ENCODE results near the gene PHACTR3. TPM values are rescaled to one million over a fixed set of nuclear protein-coding genes. Genes with fewer than 3 reads are reported as not detected.

Gene PHACTR3
- total RNA-seq, 4 donors from 2014 or later: 1.4 to 7.2 (median 4.3) TPM

DNA sequence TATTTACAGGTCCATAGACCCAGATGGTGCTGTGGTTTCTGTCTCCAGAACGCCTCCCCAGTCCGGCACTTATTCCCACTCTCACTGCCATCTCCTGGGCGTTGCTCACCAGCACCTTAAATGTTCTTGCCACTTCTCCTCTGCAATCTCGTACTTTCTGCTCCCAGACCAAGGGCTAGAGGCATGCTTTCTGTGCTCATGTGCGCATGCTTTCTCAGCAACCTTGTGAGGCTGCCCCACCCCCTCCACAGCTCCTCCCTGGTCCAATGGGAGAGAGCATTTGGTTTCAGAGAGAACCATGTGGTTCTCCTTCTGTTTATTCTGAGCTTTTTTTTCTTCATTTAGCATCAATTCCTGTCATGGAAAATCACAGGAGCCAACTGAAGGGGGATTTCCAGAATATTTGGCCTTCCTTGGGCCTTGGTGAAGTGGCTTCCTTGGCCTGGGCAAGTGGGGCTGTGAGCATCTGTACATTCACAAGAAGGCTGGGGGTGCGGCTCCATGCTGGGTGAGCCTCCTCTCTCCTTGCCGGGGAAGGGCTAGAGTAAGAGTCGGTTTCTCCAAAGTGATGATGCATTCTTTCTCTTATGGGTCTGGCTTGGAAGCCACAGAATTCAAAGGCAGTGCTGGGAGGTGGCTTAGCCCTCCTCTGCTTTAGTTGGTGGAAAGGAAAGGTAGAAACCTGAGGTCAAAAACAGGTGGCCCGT lies 66.6 kb downstream of the PHACTR3 start:
- H3K4me3 ChIP-seq (ENCODE audit: low read depth, poor library complexity, severe bottlenecking): no peak overlapping the region
- intact Hi-C loops (cut with DNase I; ENCODE audit: low total_unique reads): no loop called here
- peak in 1 of 2 donors; percentile 66 for DNase-seq (ENCODE audit: low spot score in 2 of 2)
- TF ChIP-seq, protein P1, sequence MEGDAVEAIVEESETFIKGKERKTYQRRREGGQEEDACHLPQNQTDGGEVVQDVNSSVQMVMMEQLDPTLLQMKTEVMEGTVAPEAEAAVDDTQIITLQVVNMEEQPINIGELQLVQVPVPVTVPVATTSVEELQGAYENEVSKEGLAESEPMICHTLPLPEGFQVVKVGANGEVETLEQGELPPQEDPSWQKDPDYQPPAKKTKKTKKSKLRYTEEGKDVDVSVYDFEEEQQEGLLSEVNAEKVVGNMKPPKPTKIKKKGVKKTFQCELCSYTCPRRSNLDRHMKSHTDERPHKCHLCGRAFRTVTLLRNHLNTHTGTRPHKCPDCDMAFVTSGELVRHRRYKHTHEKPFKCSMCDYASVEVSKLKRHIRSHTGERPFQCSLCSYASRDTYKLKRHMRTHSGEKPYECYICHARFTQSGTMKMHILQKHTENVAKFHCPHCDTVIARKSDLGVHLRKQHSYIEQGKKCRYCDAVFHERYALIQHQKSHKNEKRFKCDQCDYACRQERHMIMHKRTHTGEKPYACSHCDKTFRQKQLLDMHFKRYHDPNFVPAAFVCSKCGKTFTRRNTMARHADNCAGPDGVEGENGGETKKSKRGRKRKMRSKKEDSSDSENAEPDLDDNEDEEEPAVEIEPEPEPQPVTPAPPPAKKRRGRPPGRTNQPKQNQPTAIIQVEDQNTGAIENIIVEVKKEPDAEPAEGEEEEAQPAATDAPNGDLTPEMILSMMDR (IDR thresholded peaks at IDR 0.05): no peak
- TF ChIP-seq POLR2A (IDR thresholded peaks at IDR 0.05): no peak
- WGBS, 2 donors: 78 to 79% methylated on average over 9 of the region's 9 CpGs

DNA sequence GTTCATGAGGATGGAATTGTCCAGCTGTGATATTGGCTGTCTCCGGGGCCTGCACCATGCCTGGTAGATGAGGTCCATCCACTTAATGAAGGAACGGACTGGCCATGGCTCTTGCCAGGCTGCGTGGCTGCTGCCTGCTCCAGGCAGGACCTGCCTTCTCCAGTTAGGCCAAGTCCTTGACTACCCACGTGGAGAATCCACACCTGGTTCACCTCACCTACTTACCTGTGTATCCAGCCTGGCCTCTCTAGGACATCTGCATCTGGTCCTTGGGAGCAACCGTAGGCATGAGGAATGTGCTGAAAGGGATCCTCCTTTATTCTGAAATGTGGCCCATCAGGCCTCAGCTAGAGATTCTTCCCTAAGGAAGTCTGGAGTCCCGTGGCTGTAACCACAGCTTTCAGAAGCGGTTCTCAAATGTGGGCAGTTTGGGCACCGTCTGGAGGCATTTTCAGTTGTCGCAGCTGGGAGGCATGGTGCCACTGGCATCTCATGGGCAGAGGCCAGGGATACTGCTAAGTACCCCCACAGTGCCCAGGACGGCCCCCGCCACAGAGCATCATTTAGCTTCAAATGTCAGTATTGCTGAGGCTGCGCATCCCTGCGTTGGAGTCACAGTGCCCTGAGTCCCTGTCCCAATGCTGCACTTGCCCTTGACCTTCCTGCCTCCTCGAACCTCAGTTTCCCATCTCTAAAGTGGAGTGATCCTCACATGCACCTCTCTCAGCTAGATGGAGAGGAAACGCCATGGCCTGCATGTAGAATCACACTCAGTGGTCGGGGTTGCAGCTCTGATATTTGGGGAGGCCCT lies 67.5 kb downstream of the PHACTR3 start:
- H3K4me3 ChIP-seq (ENCODE audit: low read depth, poor library complexity, severe bottlenecking): no peak overlapping the region
- 90 to 92% methylated on average over 16 of the region's 16 CpGs for WGBS, 2 donors
- TF ChIP-seq, protein P1 (IDR thresholded peaks at IDR 0.05): no peak
- TF ChIP-seq POLR2A (IDR thresholded peaks at IDR 0.05): no peak
- DNase-seq (ENCODE audit: low spot score in 2 of 2): peak in 1 of 2 donors; percentile 61
- intact Hi-C loops (cut with DNase I; ENCODE audit: low total_unique reads): no loop called here

DNA sequence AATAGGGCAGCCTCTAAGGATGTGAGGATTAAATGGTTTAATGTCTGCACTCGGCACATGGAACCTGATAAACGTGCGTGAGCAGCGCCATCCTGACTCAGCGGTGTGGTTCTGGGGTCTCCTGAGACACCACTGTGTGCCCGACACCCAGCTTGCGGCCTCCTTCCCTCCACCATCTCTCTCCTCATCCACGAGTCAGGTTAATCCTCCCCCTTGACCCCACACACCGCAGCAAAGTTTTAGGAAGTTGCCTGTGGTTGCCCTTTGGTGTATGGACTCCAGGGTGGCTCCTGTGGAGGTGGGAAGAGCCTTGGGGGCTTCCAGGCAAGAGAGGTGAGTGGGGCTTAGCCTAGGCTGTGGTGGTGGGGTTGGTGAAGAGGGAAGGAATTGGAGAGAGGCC lies 68.2 kb downstream of the PHACTR3 start:
- H3K4me3 ChIP-seq (ENCODE audit: low read depth, poor library complexity, severe bottlenecking): no peak overlapping the region
- DNase-seq (ENCODE audit: low spot score in 2 of 2): peak in 1 of 2 donors; percentile 34
- intact Hi-C loops (cut with DNase I; ENCODE audit: low total_unique reads): no loop called here
- no peak for TF ChIP-seq POLR2A (IDR thresholded peaks at IDR 0.05)
- WGBS, 2 donors: 84 to 92% methylated on average over 9 of the region's 9 CpGs

DNA sequence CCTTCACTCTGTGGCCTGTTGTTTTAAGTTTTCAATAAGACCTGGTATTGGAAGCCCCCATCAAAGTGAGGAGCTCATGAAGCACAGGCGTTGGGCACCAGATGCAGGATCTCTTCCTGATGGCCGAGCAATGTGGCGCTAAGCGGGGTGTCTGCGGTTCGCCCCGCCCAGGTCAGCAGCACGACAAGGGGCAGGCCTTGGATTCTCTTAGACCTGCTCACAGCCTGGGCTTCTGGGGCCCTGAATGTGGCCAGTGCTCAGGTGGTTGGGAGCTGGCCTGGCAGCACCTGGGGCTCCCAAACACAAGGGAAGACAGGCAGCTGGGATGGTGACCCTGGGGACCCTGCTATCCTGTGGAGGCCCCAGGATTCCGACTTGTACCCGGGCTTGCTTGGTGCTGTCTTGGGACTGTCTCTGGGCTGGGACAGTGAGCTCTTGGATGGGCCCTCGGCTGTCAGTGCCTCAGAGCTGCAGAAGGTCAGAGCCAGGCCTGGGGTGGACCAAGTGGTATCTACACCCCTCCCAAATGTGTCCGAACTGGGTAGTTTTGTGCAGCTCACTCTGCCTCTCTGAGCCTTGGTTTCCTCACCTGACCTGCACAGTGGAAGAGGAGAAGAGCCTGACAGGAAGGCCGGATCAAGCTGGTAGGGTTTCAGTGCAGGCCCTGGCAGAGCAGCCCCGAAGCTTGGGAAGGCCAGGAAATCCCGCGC lies 69.1 kb downstream of the PHACTR3 start:
- WGBS, 2 donors: 85 to 90% methylated on average over 8 to 14 of the region's 16 CpGs
- peak in 1 of 2 donors; percentile 71 for DNase-seq (ENCODE audit: low spot score in 2 of 2)
- no peak overlapping the region for H3K4me3 ChIP-seq (ENCODE audit: low read depth, poor library complexity, severe bottlenecking)
- intact Hi-C loops (cut with DNase I; ENCODE audit: low total_unique reads): no loop called here
- TF ChIP-seq, protein P1 (IDR thresholded peaks at IDR 0.05): no peak
- no peak for TF ChIP-seq POLR2A (IDR thresholded peaks at IDR 0.05)

DNA sequence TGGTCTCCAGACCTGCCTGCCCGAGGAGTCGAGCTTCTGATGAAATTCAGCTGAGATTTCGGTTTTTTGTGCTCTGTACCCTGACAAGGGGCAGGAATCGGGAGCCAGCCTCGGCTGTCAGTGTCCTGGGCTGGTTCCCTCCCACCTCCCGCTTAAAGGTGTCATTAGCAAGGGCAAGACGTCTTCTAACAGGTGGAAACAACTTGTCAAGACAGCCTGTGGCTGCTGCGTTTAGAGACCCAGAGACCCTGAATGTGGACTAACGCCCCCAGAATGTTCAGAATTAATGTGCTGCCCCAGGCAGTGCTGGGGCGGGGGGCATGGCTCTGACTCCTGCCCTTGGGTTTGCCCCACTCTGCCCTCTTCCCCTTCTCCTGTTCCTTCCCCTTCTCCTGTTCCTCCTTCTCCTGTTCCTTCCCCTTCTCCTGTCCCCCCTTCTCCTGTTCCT lies 69.7 kb downstream of the PHACTR3 start:
- intact Hi-C loops (cut with DNase I; ENCODE audit: low total_unique reads): no loop called here
- TF ChIP-seq, protein P1 (IDR thresholded peaks at IDR 0.05): no peak
- TF ChIP-seq POLR2A (IDR thresholded peaks at IDR 0.05): no peak
- no peak for DNase-seq (ENCODE audit: low spot score in 2 of 2)
- 61 to 63% methylated on average over 10 of the region's 10 CpGs for WGBS, 2 donors
- no peak overlapping the region for H3K4me3 ChIP-seq (ENCODE audit: low read depth, poor library complexity, severe bottlenecking)

Data from lower leg skin (tissue), 4 donors.